Esophagus muscularis mucosa (tissue), 3 donors: ENCODE measurements around the gene LTBP2.

ENCODE experiments used
- CTCF ChIP-seq, 3 experiments: fragments of 200-600 bp in 2 of 3; fragments of 450-650 bp in 1 of 3; sonication (generic) in 2 of 3; IDR thresholded peaks; one replicate each; pipeline ENCODE4 v1.5.1; 2017 to 2019; ENCODE audit warnings: antibody characterized with exemption in 3 of 3, mild to moderate bottlenecking in 2 of 3, moderate library complexity in 1 of 3
- POLR2A ChIP-seq: fragments of 450-650 bp; IDR thresholded peaks from one replicate; pipeline ENCODE4 v1.6.1; 2017; ENCODE audit warnings: antibody characterized with exemption, moderate library complexity, mild to moderate bottlenecking, low read depth
- POLR2AphosphoS5 ChIP-seq, 2 donors: sonication (generic); formaldehyde crosslinking; IDR thresholded peaks; one replicate each; pipeline ENCODE4 v1.6.1; 2017; ENCODE audit warnings: antibody characterized with exemption in 2 of 2

GRCh38 chr14:74613211-74613914, 1.3 kb upstream of the LTBP2 start:
- TF ChIP-seq POLR2A (no peak), CTCF (IDR thresholded peaks at IDR 0.05) (no peak), POLR2AphosphoS5 (IDR thresholded peaks at IDR 0.05) (no peak)
